ENCODE measurements around the gene NELFCD. TPM values are rescaled to one million over a fixed set of nuclear protein-coding genes. Genes with fewer than 3 reads are reported as not detected.

NELFCD gene
- 10 to 100 TPM; 31.1 to 41.4 (median 36.5) TPM for total RNA-seq
- long read RNA-seq, transcript NELFCD-213 (15 exons, 2,305 nt) = major isoform, 9 of 10 reads
- long read RNA-seq, partial matches to known transcripts = 0 of 10 reads
- long read RNA-seq, other reads (novel, unspliced or antisense) = 1 of 10 reads

GRCh38 chr20:58980711-58981627 is at the start of gene NELFCD:
Gene NELFCD (plus strand): TSS chr20:58981256. CDS start chr20:58981310, 54 bp downstream.
- TF ChIP-seq POLR2A (IDR thresholded peaks at IDR 0.05) (peak; percentile 78), CTCF (IDR thresholded peaks at IDR 0.05) (no peak)
- ATAC-seq = peak; percentile 92 to 97 (median 95)

GRCh38 chr20:58932170-58932569 is 48.9 kb upstream of the NELFCD start:
- ATAC-seq (no peak), DNase-seq (no peak)
- TF ChIP-seq CTCF (IDR thresholded peaks at IDR 0.05) = no peak
- no peak for TF ChIP-seq POLR2A (IDR thresholded peaks at IDR 0.05)
- Histone ChIP-seq H3K27me3 (no peaks in the 10 kb centered on the region), H3K4me1 (no peaks in the 10 kb centered on the region), H3K4me3 (no peak overlapping the region), H3K36me3 (no peaks in the 10 kb centered on the region), H3K9me3 (no peaks in the 10 kb centered on the region), H3K27ac (no peak overlapping the region)
- 74% methylated on average over 5 of the region's 5 CpGs for WGBS (ENCODE audit: insufficient coverage, low coverage, low lambda C conversion rate, missing lambda C conversion rate)
- intact Hi-C loops (cut with DNase I) = no loop called here

More at GRCh38 chr20:58980711-58981627, at the start of gene NELFCD:
- Histone ChIP-seq H3K27me3 (no peaks in the 10 kb centered on the region), H3K27ac (peak within 1 kb of the TSS; percentile 50 to 78 (median 59)), H3K9me3 (no peaks in the 10 kb centered on the region), H3K4me1 (peaks cover 0 to 19% (median 0%) of the 10 kb centered on the region in 4 donors), H3K36me3 (no peaks in the 10 kb centered on the region), H3K4me3 (peak within 1 kb of the TSS; percentile 46 to 84 (median 60))
- WGBS (ENCODE audit: insufficient coverage, low coverage, low lambda C conversion rate, missing lambda C conversion rate) = 27% methylated on average over 9 of the region's 109 CpGs
- peak; percentile 90 to 91 (median 90) for DNase-seq
- intact Hi-C loops (cut with DNase I) = no loop called here

- no peak for ATAC-seq
Observed at GRCh38 chr20:58938078-58938477, 43.0 kb upstream of the NELFCD start.

GRCh38 chr20:58938541-58938940 is 42.5 kb upstream of the NELFCD start:
- no peak overlapping the region for H3K27ac ChIP-seq
- ATAC-seq = no peak
- WGBS (ENCODE audit: insufficient coverage, low coverage, low lambda C conversion rate, missing lambda C conversion rate) = 36% methylated on average over 1 of the region's 1 CpG
- TF ChIP-seq POLR2A (IDR thresholded peaks at IDR 0.05) (no peak), CTCF (IDR thresholded peaks at IDR 0.05) (no peak)
- no peaks in the 10 kb centered on the region for H3K4me1 ChIP-seq
- intact Hi-C loops (cut with DNase I) = no loop called here
- no peaks in the 10 kb centered on the region for H3K36me3 ChIP-seq
- H3K27me3 ChIP-seq = no peaks in the 10 kb centered on the region
- no peak overlapping the region for H3K4me3 ChIP-seq
- H3K9me3 ChIP-seq = no peaks in the 10 kb centered on the region
- DNase-seq = no peak

More at GRCh38 chr20:58938078-58938477, 43.0 kb upstream of the NELFCD start:
- 71% methylated on average over 2 of the region's 2 CpGs for WGBS (ENCODE audit: insufficient coverage, low coverage, low lambda C conversion rate, missing lambda C conversion rate)
- no peak for DNase-seq
- no peak overlapping the region for H3K27ac ChIP-seq
- no peaks in the 10 kb centered on the region for H3K4me1 ChIP-seq
- intact Hi-C loops (cut with DNase I) = no loop called here
- H3K36me3 ChIP-seq = no peaks in the 10 kb centered on the region
- H3K27me3 ChIP-seq = no peaks in the 10 kb centered on the region
- no peak for TF ChIP-seq CTCF (IDR thresholded peaks at IDR 0.05)
- TF ChIP-seq POLR2A (IDR thresholded peaks at IDR 0.05) = no peak
- no peaks in the 10 kb centered on the region for H3K9me3 ChIP-seq
- H3K4me3 ChIP-seq = no peak overlapping the region
